ENCODE data around the gene MECP2.

MECP2 gene

DNA sequence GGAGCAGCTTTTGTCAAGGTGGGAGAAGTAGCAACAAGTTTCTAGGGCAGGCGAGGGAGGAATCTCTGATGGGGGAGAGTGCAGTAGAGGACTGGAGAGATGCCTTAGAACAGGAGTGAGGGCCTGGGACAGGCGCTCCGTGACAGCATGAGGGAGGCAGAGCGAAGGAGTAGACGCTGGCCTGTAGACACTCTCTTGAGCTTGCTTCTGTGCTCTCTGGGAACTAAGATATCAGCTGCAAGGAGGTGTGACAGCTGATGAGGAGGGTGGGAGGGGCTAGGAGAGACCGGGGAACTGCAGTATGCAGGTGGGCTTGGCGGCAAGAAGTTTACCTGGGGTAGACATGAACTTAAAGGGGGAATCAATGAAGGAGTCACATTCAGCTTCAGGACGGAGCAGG lies 35.7 kb downstream of the MECP2 start:
- DNase-seq (ENCODE audit: low spot score): no peak

DNA sequence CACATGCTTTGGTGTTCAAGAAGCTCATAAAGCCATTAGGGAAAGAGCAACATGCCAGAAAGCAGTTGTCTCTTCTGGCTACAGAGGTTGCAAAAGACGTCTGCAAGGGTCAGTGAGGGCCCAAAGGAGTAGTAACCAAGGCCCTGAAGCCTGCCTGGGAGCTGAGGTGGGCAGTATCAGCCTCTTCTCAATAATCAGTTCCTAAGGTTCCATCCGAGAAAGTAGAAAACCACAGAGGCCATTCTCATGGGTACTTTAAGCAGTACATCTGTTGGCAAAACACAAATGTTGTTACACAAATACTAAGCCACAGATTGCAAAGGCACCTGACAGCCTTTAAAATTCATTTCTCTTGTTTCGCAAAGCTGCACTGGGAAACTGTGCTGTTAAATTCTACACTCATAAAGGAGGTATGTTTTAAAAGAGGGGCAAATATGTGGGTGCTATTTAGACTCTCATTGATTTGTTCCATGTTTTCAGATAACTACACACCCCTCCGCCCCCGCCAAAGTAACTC lies 37.7 kb downstream of the MECP2 start:
- DNase-seq (ENCODE audit: low spot score): no peak

DNA sequence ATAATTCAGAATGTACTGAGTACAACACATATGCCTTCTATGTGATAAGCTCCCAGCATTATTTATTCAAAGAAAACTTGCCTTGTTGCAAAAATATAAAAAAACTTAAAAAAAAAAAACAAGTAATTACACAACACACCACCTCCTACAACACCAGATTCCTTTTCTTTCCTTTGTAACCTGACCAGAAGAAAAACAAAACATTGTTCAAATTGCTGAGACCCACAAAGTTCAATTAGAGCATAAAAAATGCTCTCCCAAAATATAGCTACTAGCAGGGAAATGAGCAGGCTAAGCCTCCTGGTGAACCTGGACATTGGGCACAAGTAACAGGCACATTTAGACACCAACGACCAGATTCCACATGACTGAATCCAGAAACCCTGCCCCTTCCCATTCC lies 38.3 kb downstream of the MECP2 start:
- no peak for DNase-seq (ENCODE audit: low spot score)

DNA sequence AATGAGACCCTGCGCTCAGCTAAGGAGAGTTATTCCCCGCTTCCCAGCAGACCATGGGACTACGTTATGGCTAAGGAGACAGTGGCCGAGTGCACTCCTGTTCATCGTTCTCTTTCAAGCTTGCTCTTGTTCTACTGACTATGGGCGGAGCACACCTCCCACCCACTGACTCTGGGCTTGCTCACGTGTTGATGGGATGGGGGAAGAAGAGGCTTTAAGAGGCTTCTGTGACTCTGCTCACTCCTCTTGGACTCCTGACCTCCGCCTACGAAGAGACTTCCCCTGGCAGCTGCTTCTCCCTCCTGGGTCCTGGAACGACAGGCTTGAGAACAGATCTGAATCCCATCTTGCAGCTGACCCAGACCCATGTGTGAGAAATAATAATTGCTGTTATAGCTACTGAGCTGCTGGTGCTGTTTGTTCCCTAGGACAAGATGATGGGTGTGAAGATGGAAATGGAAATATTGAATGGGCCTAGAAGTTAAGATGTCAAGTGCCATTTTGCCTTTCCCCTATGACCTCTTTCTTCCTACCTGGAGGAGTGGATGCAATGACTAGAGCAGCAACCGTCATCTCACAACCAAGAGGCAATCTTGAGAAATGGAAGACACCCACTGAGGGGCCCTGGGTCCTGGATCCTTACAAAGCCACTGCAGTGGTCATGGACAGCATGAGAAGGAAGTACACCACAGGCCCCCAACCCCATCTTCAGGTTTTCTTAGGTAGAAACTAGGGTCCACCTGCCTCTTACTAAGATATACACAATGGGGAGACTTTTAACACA lies 39.1 kb downstream of the MECP2 start:
- no peak for DNase-seq (ENCODE audit: low spot score)

DNA sequence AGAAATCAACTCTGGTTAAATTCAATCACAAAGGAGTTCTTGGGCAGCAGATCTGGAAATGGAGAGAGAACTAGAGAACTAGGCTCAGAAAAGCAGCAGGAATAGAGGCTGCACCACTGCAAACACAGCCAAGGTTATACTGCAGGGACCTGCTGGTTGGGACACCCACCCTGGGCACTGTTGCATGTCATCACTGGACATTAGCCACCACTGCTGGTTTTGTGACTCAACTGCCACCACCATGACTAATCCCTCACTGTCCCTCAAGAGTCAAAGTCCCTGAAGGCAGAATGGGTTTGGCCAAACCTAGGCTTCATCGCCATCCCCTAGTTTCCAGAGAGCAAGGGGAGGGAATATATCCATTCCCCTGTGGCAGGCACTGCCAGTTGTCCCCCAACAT lies 39.7 kb downstream of the MECP2 start:
- no peak for DNase-seq (ENCODE audit: low spot score)

DNA sequence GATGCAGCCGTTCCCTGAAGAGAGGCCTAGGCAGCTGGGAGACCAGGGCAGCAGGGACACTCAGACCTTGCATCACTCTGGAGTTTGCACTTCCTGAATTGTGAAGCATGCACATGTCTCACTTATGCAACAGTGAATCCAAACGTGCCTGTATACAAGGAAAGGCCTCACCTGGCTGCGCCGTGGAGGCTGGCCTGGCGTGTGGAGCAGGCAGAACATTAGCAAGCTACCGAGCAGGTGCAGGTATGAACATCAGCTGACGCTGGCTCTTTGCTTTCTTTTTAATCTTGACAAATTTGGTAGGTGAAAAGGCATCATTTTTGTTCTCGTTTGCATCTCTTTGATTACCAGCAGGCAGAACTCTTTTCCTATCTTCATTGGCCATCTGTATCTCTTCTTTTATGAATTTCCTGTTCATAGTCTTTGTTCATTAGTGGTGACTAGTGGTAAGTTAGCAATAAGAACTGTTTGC lies 40.7 kb downstream of the MECP2 start:
- DNase-seq (ENCODE audit: low spot score): no peak

DNA sequence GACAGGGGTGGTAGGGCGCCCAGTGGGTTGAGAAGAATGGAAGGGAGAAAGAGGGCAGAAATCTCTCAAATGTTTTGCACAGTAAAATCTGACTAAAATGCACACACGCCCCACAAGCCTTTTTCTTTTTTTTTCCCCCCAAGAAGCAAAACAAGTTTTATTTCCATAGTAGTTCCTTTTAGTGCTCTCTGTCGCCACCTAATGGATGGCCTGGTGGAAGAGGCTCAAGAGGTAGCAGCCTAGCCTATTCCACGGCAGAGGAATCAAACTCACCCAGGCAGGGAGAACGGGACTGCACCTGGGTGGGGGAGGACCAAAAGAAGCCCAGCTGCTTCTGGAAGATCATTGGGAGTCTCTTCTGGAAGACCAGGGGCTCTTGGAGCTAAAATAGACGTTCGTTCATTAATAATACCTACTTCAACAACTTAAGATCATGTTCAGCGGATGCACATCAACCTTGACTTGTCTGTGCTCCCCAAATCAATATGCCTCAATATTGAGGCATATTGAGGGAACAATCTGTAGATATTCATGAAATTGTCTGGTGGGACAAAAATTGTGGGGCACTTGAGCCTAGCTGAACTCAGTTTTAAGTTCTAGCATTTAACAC lies 46.2 kb downstream of the MECP2 start:
- DNase-seq (ENCODE audit: low spot score): peak; percentile 48

DNA sequence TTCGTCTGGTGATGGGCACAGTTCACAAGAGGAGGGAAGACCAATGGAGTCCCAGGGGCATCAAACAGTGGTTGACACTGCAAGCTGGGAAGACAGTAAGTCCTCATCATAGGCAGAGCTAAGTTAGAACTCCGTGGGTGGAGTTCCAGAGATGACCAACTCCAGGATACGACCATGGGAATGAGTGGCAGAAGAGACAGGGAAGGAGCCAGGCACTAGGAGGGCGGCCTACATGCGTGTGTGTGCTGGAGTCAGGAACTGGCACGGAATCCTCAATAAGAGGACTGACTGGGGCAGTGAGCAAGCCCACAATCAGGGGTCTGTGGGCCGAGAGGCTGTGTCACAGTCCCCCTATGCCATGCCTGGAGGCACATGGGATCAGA lies 47.4 kb downstream of the MECP2 start:
- DNase-seq (ENCODE audit: low spot score): no peak

DNA sequence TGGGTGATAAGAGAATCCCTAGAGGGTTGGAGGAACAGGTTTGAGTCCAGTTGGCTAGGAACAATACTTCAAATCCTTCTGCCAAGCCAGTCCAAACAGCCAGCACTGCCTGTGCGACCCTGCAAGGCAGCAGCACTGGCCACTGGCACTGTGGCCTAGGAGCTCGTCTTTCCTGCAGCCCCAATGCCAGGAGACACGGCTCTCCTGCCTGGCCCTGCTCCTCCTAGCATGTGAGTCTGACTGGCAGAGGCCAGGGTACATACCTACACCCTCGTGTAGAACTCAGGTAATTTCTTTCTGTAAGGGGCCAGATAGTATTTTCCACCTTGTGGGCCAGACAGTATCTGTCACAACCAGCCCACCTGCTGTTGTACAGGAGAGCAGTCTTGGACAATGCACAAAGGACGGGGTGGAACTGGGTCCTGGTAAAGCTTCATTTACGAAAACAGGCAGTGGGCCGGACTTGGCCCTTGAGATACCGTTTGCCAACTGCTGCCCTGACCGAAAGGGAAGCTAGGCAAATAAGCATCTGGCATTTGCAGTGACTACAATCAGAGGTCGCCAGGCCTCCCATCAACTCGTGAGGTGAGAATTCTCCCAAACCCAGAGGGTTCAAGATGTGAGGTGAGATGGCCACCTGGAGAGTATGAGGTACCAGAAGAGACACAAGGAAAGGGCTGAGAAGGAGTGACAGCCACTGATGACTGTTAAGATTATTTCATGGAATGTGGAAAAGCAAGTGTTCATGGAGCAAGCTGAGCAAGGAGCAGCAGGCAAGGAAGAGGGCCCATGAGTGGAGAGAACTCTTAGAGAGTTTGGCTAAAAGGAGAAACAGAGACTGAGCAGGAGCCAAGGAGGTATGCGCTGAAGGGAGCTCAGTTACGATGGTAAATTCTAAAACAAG lies 48.1 kb downstream of the MECP2 start:
- no peak for DNase-seq (ENCODE audit: low spot score)

DNA sequence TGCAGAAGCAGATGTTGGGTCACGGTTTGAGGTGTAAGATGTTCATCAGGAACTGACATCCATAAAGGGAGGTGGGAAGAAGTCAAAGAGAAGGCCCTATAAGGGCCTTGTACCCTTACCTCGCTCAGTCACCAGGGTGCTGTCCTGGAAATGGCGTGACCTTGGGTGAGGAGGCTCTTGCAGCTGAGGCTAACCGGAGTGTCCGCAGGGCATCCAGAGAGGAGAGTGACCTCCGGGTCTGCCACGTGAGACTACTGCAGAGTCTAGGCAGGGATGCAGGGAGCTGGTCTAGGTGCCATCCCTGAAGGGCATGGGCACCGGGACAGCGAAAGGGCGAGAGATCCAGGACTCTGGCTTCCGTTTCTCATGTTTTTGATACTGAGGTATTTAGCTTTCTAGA lies 49.1 kb downstream of the MECP2 start:
- DNase-seq (ENCODE audit: low spot score): no peak

DNA sequence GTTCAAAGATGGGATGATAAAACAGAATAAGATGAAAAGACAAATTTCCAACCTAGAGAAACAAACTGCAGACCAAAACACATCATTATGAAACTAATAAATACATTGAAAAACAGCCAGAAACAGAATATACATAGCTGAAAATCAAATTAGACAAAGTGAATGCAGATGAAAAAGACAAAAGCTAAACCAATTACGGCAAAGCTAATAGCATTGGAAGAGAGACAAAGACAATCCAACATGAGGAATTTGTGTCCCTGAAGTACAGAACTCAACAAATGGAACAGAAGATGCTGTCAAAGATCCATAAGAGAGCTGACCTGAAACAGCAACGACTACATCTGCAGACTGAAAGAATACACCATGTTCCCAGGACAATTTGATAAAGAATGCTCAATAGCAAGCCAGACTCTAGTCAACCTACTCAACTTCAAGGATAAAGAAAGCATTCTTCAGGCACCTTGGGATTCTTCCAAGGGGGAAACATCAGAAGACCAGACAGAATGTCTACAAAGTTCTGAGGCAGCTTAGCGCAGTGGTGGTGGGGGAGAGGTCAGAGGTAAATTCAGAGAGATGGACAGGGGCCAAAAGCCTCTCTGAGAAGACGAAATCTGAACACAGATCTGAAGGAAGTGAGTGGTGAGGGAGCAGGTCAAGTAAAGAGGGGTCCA lies 50.4 kb downstream of the MECP2 start:
- no peak for DNase-seq (ENCODE audit: low spot score)

DNA sequence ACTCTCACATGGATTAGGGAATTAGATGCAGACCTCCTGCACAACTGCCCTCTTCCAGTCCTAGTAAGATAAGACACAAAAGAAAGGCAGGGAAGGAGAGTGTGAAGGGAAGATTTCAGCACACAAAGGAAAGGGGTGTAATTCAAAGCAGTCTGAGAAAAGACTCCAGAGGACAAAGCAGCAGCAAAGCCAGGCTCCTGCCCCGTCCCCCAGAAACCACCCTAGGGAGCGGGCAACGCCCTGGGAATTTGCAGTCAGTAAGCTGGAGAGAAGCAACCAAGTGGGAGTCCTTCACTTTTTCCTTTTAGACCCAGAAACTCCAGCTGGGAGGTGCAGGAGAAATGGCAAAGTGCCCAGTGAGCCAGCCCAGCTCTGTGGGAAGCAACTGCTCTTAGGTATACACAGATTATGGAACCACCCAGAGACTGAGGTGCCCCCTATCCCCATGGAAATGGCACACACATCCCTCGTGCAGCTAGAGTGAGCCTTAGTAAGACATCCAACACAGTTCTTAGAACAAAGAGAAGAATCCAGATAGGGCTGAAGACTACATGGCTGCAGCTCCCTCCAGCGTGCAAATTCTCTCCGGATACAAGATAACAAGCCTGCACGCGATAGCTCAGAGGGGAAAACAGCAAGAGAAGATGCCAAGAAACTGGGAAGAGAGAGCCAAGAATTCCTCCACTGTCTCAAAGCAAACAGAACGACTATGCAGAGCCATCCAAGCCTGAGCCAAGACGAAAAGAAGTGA lies 51.3 kb downstream of the MECP2 start:
- no peak for DNase-seq (ENCODE audit: low spot score)

DNA sequence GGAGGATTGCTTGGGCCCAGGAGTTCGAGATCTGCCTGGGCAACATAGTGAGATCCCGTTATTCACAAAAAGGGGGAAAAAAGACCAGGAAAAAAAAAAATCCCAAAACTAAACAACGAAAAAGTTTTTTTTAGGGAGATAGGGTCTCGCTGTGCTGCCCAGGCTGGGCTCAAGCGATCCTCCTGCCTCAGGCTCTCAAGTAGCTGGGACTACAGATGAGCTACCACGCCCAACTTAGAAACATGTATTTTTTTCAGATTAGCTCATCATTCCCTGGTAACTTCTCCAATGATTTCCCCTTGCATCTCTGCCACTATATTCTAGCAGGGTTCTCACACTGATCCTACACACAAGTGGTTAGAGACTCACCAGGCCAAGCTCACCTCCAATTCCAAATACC lies 53.4 kb downstream of the MECP2 start:
- DNase-seq (ENCODE audit: low spot score): no peak

DNA sequence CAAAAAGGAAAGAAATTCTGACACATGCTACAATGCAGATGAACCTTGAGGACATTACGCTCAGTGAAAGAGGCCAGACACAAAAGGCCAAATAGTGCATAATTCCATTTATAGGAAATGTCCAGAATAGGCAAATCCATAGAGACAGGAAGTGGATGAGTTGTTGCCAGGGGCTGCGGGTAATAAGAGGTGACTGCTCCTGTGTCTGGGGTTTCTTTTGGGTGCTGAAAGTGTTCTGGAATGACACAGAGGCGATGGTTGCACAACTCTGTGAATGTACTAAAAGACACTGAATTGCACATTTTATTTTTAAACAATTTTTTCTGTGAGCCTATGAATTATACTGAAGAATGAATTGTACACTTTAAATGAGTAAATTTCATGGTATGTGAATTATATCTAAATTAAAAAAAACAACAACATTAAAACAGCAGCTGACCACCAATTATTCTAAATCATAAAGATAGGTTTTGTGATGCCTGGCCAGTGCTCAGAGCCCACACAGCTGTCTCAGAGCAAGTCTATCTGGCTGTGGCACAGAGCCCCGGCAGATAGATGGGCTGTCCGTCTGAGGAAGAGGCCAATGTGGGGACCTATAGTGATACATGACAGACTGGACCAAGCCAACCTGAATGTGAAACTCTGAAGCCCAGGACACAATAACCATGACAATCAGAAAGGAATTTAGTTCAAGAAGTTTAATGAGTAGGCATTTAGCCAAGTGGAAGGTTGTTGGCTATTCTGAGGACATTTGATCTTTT lies 54.3 kb downstream of the MECP2 start:
- no peak for DNase-seq (ENCODE audit: low spot score)

DNA sequence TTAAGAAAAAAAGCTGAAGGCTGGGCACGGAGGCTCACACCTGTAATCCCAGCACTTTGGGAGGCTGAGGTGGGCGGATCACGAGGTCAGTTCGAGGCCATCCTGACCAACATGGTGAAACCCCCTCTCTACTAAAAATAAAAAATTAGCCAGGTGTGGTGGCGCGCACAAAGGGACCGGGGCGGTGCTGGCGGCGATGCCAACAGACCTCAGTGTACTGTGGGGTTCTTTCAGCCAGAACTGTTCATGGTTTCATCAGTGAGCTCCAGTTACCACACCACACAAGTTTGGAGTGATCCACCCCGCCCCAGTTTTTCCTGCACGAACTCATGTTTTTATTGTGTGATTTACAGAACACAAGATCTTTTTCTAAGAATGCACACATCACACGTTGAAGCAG lies 56.7 kb downstream of the MECP2 start:
- DNase-seq (ENCODE audit: low spot score): no peak

DNA sequence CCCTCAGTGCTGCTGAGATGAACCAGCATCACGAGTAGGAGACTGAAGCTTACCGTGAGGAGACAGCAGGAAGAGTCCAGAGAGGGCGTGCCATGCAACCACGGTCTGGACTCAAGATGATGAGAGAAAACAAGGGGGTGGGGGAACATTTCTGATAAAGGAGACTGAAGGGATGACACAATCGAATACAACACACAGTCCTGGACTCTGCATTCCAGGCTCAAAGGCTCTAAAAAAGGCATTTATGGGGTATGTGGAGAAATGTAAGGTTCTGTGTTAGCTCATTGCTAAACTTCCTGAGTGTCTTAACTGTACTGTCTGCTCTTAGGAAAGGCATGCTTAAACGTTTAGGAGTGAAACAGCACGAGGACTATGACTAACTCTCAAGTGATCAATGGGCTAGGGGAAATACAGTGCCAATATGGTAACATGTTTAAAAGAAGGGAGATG lies 57.2 kb downstream of the MECP2 start:
- DNase-seq (ENCODE audit: low spot score): no peak

DNA sequence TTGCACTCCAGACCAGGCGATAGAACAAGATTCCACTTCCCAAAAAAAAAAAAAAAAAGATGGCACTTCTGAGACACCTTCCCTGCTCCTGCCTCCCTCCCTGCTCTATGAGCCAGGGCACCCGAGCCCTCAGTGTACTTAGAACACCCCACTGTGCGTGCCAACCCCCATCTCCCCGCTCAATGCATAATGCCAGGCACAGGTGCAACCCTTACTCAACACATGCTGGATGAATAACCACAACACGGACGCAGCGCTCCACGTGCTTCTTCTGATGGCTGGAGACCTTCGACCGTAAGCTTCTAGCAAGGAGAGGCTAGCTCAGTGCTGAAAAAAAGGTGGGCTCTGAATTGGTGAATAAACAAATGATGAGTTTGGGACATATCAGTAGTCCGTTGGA lies 57.9 kb downstream of the MECP2 start:
- DNase-seq (ENCODE audit: low spot score): no peak

DNA sequence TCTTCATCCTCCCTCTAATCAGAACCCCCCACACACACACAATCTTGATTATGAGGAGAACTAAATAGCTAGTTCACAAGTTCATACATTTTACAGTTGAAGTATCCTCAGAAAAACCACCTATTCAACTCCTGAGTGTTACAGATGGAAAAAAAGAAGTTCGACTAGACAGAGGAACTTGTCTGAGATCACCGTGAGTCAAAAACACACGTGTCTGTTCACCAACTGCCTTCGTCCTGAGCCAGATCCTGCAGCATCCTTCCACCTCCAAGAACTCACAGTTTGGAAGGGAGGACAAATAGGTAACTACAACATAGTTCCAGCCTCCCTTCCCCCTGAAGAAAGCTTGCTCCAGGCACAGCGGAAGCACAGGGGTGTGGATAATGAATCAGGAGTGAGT lies 58.9 kb downstream of the MECP2 start:
- DNase-seq (ENCODE audit: low spot score): no peak

DNA sequence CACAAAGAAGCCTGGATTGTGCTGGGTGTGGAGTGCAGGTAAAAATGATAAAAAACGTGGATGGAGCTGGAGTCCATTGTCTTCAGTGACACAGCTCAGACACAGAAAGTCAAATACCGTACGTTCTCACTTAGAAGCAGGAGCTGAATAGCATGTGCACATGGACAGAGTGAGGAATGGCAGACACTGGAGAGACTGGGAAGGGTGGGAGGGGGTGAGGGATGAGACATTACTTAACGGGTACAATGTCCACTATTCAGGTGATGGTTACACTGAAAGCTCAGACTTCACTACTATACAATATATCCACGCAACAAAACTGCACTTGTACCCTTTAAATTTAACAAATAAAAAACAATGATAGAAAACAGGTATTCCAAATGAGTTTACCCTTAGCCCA lies 59.8 kb downstream of the MECP2 start:
- DNase-seq (ENCODE audit: low spot score): no peak

DNA sequence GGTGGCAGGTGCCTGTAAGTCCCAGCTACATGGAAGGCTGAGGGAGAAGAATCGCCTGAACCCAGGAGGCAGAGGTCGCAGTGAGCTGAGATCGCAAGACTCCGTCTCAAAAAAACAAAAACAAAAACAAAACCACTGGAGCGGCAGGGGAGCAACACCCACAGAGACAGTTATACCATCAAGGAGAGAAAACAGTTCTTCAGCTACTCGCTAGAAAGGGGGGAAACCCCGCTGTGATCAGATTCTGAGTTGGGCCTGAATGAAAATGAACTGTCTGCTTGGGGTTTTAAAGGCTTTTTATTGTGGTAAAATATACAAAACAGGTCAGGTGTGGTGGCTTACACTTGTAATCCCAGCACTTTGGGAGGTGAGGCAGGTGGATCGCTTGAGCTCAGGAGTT lies 61.0 kb downstream of the MECP2 start:
- no peak for DNase-seq (ENCODE audit: low spot score)

DNA sequence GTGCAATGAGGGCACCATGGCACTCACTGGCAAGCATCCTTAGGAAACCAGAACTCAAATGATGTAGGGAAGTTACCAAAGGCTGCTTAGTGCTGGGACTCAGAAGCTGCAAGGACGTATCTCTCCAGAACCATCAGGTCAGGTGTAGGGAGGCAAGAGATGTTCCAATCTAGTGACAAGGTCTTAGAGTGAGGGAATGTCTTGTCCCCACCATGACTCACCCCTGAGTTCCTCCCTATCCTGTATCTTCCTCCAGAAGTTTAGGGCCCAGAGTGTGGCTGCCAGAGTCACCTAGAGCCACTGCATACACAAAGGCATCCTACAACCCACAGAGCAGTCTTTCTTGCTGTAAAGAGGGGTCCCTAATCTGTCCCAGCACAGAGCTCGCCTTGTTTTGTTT lies 63.7 kb downstream of the MECP2 start:
- DNase-seq (ENCODE audit: low spot score): no peak
